Measurements from ENCODE around the gene CYP4F11. TPM values are rescaled to one million over a fixed set of nuclear protein-coding genes. Genes with fewer than 3 reads are reported as not detected.

CYP4F11 gene
- total RNA-seq, 1 donor from 2014 or later = 3.5 TPM

GRCh38 chr19:15945301-15945700, 11.0 kb upstream of the CYP4F11 start:
- Histone ChIP-seq H3K27me3 (ENCODE audit: low read depth) (peaks cover 6% of the 10 kb centered on the region), H3K27ac (no peak overlapping the region), H3K36me3 (no peaks in the 10 kb centered on the region), H3K9me3 (peaks cover 12% of the 10 kb centered on the region), H3K4me3 (no peak overlapping the region), H3K4me1 (no peaks in the 10 kb centered on the region)
- intact Hi-C loops (cut with DNase I) = no loop called here
- TF ChIP-seq CTCF (IDR thresholded peaks at IDR 0.05) = no peak
- ATAC-seq = no peak
- no peak for DNase-seq

- Histone ChIP-seq H3K27me3 (ENCODE audit: low read depth) (peaks cover 12% of the 10 kb centered on the region), H3K4me1 (no peaks in the 10 kb centered on the region), H3K4me3 (no peak overlapping the region), H3K27ac (no peak overlapping the region), H3K36me3 (no peaks in the 10 kb centered on the region), H3K9me3 (peaks cover 12% of the 10 kb centered on the region)
- DNase-seq = no peak
- no peak for TF ChIP-seq CTCF (IDR thresholded peaks at IDR 0.05)
- ATAC-seq = no peak
- intact Hi-C loops (cut with DNase I) = no loop called here
Observed at GRCh38 chr19:15944401-15944800, 10.1 kb upstream of the CYP4F11 start.

GRCh38 chr19:15937771-15938170, 3.4 kb upstream of the CYP4F11 start:
- intact Hi-C loops (cut with DNase I) = no loop called here
- TF ChIP-seq CTCF (IDR thresholded peaks at IDR 0.05) = no peak
- H3K4me3 ChIP-seq = no peak overlapping the region

GRCh38 chr19:15936950-15937349, 2.6 kb upstream of the CYP4F11 start:
- TF ChIP-seq CTCF (IDR thresholded peaks at IDR 0.05) = no peak
- no peaks in the 10 kb centered on the region for H3K36me3 ChIP-seq
- DNase-seq = no peak
- H3K27ac ChIP-seq = no peak overlapping the region
- no peak overlapping the region for H3K4me3 ChIP-seq
- peaks cover 6% of the 10 kb centered on the region for H3K4me1 ChIP-seq
- intact Hi-C loops (cut with DNase I) = no loop called here
- no peaks in the 10 kb centered on the region for H3K9me3 ChIP-seq
- H3K27me3 ChIP-seq (ENCODE audit: low read depth) = peaks cover 6% of the 10 kb centered on the region
- ATAC-seq = no peak

More at GRCh38 chr19:15937771-15938170, 3.4 kb upstream of the CYP4F11 start:
- no peaks in the 10 kb centered on the region for H3K9me3 ChIP-seq
- H3K27me3 ChIP-seq (ENCODE audit: low read depth) = peaks cover 6% of the 10 kb centered on the region
- DNase-seq = no peak
- H3K27ac ChIP-seq = no peak overlapping the region
- H3K36me3 ChIP-seq = no peaks in the 10 kb centered on the region
- ATAC-seq = no peak
- H3K4me1 ChIP-seq = peaks cover 6% of the 10 kb centered on the region

GRCh38 chr19:15936173-15936572, 1.8 kb upstream of the CYP4F11 start:
- Histone ChIP-seq H3K4me3 (no peak overlapping the region), H3K27ac (no peak overlapping the region), H3K9me3 (no peaks in the 10 kb centered on the region), H3K27me3 (ENCODE audit: low read depth) (peaks cover 6% of the 10 kb centered on the region), H3K36me3 (no peaks in the 10 kb centered on the region), H3K4me1 (peaks cover 6% of the 10 kb centered on the region)
- DNase-seq (no peak), ATAC-seq (no peak)
- TF ChIP-seq CTCF (IDR thresholded peaks at IDR 0.05) = no peak
- intact Hi-C loops (cut with DNase I) = no loop called here

Measured in lower lobe of right lung (tissue), 2 donors.